ENCODE data around the gene MANF.
"Not testable (repeated sequence)": the region's sequence is repeated elsewhere in the genome, so short reads cannot be mapped to it uniquely, and the experiment has no call there.

MANF gene

DNA sequence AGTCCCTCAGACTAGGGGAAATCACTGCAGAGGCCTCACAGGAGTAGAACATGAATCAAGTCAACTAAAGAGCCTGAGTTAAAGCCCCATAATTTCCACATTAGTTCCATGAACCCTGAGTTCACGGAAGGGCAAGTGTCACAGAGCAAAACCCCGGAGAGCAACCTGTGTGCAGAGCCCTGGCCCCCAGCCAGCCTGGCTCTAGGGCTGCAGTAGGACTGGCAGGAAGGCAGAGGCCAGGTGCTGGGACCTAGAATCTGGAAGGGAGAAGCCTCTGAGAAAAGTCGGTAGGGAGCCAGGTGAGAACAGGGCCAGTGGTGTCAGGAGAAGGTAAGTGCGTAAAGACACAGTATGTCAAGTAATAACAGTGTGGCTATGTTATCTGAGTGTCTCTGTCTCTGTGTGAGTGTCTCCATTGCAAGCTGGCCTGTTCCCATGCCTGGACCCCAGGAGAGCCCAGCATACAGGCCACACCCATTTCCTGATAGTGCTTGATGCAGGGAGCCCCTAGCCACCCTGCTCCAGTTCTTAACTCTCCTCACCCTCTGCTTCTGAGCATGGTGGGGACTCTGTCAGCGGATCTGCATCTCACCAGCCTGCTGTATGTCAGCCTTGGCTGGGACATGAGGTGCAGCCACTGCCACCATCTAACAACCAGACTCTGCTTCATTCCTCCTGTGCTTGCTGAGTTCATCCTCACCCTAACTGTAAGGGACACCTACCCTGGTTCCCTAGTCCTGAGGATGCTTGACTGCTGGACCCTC lies 11.3 kb upstream of the MANF start:
- no peak for DNase-seq (ENCODE audit: low read depth in 2 of 2)

DNA sequence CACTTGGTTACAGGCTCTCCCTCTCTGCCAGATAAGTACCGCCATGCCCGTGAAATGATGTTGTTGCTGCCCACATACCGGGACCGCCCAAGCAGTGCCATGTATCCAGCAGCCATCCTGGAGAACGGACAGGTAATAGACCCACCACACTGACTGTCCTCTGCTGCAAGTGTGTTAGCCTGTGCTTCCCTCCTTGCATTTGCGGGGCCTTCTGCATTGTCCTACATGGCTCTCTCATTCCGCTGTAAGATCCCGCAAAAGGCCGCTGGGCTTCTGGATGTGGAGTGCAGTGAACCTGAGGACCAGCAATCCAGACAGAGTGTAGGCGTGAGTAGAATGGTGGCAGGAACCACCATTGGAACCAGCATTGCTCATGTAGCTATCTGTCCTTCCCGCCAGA lies 10.6 kb upstream of the MANF start:
- DNase-seq (ENCODE audit: low read depth in 2 of 2), result no peak

DNA sequence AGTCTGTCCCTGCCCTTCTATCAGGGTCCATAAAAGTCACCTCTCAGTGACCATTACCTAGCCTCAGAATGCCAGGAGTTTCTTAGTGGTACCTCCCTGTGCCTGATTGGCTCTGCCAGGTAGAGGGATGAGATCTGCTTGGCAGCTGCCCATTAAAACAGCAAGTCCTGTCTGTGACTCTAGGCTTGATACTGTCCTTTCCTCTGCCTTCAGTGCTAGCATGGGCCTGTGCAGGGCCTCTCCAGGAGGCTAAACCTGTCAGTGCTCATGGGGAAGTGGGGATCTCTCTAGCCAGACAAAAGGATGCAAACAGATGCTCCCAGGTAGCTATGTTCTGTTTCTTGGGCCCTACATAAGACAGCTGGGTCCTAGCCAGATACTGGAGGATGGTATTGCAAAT lies 10.0 kb upstream of the MANF start:
- DNase-seq (ENCODE audit: low read depth in 2 of 2), result no peak

DNA sequence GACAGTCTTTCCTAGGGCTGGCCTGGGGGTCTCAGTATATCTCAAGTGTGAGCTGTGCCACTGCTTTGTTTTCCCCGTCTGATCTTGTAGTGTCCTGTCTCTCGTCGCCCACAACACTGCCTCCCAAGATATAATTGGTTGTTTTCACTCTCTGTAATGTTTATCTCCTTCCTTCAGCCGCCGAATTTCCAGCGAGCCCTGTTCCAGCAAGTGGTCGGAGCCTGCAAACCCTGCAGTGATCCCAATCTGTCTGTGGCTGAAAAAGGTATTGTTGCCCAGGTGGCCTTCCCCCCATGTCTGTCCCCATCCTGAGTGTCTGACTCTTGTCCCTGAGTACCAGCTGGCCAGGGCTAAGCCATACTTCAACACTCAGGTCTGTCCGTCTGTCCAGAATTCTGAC lies 9.5 kb upstream of the MANF start:
- DNase-seq (ENCODE audit: low read depth in 2 of 2), result no peak

DNA sequence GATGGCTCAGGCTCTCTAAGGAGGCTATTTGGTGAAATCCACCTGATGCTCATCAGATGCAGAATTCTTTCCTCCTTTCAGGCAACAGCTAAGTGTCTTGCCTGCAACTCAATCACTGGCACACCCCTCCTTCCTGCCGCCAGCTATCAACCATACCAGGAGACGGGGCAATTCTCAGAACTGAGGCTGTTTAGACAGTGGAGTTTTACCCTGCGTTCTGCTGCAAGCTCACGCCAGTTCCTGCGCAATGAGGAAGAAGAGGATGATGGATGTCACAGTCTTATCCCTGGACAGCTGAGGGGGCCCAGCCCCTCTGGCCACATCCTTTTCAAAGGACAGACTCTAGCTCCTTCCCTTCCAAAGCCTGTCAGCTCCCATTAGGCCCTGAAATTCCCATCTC lies 7.0 kb upstream of the MANF start:
- DNase-seq (ENCODE audit: low read depth in 2 of 2), result no peak

DNA sequence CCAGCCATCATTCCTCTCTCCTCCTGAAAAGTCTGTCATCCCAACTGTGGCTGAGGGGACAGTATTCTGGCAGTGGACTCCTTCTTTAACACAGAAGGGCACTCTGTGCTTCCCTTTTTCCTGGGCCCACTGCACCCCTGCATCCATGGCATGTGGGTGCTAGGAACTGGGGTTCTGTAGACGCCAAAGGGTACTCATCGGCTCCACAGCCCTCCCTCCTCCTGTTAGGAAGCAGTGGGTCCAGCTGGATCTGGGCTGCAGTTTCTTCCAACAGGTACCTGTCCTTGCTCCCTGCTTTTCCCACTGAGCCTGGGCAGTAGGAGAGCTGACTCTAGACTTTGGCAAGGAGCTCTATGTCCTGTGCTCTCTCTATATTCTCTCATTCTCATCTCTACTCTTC lies 6.4 kb upstream of the MANF start:
- no peak for DNase-seq (ENCODE audit: low read depth in 2 of 2)

DNA sequence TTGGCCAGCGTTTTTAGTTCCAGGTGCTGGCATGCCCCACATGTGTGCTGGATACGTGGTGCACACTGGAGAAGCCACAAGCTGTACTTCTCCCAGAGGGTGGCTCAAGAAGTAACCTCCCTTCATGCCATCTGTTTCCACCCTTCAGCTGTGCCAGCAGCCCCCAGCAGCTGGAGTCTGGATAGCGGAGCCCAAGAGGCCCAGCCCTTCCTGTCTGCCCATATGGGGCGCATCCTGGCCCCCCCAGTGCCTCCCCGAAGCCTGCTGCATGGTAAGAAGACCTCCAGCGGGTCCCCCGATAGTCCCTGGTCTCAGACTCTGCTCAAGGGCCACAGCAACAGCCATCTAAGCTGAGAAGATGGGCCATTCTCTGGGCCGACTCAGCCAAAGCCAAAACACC lies 5.8 kb upstream of the MANF start:
- DNase-seq (ENCODE audit: low read depth in 2 of 2), result no peak

DNA sequence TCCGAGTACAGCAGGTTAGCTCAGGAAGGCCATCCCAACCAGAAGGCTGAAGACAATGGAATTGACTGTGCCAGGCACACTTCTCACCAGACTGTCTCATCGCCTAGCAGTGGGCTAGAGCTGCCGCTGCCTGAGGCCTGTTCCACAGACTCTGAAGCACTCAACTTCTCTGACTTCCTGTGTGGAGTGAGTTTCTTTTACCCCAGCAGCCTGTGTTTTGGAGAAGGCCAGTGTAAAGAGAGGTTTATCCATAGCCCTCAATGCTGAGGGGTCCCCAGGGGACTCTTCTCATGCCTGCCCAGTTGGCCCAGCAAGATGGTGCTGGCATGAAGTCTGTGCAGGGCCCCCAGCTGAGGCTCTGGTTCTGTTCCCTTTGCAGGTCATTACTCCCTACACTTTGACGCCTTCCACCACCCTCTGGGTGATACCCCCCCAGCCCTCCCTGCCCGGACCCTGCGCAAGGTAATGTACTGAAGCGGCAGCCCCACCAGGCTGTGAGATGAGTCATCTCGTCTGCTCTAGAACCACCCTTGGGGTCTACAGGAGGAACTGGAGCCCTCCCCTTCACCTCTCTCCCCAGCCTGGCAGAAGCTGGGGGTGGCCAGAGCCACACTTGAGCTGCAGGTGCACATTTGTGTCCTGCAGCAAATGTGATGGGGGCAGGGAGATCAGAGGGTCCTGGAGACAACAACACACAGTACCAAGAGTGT lies 5.2 kb upstream of the MANF start:
- no peak for DNase-seq (ENCODE audit: low read depth in 2 of 2)

DNA sequence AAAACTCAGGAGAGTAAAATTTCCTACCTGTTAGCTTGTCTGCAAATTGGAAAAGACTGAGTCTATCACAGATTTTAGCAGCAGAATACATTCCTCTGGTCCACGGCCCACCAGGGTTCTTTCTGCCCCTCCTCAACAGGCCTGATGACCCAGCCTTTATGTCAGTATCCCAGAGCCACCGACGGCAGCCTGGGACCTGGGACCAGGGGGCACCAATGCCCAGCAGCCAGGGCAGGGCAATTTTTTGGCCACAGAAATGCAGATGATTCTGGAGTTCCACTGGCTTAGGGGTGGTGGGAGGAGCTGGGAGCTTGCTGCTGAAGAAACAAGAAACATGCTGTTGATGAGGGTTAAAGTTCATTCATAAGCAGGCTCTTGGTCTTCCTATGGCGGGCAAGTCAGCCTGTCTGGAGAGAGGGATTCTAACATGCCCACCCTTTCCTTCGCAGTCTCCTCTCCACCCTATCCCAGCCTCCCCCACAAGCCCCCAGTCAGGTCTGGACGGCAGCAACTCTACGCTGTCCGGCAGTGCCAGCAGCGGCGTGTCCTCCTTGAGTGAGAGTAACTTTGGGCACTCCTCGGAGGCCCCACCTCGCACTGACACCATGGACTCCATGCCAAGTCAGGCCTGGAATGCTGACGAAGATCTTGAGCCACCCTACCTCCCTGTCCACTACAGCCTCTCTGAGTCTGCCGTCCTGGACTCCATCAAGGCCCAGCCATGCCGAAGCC lies 4.3 kb upstream of the MANF start:
- DNase-seq (ENCODE audit: low read depth in 2 of 2), result no peak

DNA sequence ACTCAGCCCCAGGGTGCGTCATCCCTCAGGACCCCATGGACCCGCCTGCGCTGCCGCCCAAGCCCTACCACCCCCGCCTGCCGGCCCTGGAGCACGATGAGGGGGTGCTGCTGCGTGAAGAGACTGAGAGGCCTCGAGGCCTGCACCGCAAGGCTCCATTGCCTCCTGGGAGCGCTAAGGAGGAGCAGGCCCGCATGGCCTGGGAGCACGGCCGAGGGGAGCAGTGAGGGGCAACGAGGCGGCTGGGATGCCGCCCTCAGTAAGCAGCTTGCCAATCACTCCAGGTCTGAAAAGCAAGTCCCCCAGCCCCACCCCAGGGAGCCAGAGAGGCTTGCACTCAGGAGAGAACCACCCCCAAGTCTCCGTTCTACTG lies 3.8 kb upstream of the MANF start:
- DNase-seq (ENCODE audit: low read depth in 2 of 2), result no peak

DNA sequence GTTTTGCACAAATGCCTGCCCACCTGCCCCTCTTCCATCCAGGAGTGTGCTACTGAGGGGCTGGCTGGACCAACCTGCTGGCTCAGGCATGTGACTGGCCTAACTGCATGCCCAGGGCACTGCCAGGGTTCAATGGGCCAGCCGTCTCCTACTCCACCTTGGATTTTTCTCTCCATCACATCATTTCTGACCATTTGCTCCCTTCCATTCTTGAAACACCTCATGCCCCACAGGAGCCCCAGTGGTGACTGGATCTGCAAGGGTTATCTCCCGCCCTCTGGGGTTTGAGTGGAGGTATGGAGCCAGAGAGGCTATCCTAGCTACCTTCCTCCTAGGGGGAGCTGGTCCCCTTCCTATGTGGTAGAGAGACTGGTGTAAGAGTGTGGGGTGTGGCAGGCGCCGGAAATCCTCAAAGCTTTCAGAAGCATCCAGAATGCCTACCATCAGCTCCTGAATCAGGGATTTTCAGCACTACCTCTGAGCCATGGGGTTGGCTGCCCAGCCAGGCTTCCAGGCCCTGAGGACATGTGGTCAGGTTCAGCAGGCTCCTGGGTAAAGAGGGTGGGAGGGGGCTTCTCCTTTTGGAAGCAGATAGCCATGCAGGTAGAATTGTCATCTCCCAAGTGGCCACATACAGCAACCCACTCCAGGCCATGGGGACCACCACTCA lies 2.9 kb upstream of the MANF start:
- no peak for DNase-seq (ENCODE audit: low read depth in 2 of 2)

DNA sequence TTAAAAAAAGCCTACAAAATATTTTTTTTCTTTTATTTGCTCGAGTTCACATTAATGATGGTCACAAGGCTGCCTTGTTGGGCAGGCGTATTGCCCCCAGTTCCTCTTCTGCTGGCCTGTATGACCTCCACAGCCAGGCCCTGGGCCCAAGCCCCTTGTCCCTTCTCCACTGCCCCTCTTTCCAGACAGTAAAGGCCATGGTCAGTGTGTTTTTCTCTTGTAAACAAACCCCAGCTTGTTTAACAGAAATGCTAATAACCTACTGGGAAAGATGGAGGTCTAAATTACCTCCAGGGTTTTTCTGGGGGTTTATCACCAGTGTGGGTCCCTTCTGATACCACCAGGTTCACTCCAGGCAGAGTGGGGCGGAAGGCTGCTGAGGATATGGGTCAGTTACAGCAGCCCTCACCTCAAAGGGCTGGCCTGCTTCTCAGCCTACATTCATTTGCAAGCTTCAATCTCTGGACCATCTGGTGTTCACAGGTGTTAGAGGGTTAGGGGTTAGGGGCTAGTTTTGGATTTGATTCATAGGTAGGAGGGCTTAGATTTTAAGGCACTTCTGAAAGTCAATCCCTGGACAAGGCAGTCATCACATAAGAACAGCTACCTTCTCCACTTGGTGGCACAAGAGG lies 2.0 kb upstream of the MANF start:
- DNase-seq (ENCODE audit: low read depth in 2 of 2), result no peak

DNA sequence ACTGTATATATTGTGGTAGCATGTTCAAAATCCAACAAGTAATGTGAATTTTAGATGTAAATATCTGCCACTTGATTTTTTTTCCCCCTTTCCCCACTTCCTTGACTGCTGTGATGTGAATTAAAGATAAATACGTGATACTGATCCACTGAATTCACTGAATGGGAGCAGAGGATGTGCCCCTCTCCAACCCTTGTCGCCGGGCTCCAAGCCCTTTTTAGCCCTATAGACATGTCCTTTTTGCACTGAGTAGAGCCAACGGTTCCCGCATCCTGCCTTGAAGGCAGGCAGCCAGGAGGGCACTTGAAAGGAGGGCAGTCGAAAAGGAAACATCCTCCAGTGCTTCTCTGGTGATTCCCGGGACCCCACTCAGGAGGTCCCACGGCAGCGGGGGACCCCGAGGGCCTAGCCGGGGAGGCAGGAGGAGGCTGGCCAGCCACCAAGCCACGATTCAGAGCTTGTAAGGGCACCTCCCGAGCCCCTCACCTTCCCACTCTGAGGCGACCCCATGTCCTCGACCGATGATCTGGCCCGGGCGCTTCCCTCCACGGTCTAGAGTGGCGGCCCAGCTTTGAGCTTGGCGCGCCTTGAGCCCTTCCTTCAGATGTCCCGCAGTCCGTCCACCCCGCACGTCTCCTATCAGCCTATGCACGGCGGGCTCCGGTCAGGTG lies 901 bp upstream of the MANF start:
- DNase-seq (ENCODE audit: low read depth in 2 of 2), result peak in 1 of 2 donors; percentile 37

DNA sequence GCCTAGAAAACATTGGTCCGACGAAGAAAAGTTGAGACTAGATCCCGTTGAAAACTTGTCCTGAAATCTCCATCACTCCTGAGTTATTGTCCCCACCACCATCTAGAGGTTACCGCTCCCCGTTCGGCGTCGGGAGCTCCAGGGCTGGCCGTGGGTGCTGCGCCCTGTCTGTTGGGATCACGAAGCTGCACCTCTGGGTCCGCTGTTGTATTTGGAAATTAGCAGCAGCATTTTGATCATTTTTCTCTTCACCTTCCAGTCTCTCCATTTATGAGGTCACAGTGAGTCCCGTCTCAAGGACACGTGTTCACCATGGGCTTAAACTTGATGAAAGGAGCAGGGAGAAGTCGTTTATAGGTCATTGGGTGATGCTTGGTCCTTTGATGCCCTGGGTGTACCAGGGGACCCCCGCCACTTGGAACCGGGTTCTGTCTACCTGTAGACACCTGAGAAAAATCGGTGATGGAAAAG lies 565 bp downstream of the MANF start:
- no peak for DNase-seq (ENCODE audit: low read depth in 2 of 2)

DNA sequence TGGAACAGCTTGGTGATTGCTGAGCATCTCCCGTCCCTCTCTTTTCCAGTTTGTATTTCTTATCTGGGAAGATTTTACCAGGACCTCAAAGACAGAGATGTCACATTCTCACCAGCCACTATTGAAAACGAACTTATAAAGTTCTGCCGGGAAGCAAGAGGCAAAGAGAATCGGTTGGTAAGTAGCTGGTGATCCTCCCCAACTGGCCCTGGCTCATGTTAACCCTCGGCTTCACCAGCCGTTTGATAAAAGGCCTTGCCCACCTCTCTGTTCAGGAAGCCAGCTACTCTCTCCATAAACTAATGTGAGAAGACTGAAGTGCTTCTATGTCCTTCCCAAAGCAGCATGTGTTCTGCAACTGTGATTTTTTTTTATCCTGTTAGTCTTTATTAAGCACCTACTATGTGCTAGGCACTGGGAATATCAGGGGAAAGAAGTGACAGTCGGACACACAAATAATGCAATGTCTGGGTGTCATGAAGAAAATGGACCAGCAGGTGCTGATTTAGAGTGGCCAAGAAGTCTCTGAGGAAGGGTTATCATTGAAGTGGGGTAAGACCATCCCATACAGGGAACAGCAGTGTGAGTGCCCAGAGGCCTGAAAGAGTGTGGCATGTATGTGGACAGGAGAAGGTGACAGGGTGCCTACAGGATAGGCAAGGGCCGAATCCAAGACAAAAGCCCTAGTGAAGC lies 1.2 kb downstream of the MANF start:
- no peak for DNase-seq (ENCODE audit: low read depth in 2 of 2)

DNA sequence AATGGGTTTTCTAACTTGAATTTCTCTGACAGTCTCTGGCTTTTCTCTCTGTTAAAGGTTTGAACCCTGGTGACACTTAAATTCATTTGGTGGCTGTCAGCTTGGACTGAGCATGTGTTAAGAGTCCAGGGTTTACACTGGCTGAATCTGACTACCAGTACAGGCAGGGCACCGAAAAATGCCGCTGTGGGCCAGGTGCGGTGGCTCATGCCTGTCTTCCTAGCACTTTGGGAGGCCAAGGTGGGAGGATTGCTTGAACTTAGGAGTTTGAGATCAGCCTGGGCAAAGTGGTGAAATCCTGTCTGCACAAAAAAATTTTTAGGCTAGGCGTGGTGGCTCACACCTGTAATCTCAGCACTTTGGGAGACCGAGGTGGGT lies 1.8 kb downstream of the MANF start:
- DNase-seq (ENCODE audit: low read depth in 2 of 2), result no peak

DNA sequence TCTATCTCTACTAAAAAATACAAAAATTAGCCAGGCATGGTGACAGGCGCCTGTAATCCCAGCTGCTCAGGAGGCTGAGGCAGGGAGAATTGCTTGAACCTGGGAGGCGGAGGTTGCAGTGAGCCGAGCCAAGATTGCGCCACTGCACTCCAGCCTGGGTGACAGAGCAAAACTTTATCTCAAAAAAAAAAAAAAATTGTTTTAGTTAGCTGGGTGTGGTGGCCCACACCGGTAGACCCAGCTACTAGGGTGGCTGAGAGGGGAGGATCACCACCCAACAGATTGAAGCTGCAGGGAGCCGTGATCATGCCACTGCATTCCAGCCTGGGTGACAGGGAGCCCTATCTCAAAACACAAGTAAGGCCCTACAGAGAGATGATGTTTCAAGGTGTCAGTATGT lies 2.2 kb downstream of the MANF start:
- DNase-seq (ENCODE audit: low read depth in 2 of 2), result not testable (repeated sequence)

DNA sequence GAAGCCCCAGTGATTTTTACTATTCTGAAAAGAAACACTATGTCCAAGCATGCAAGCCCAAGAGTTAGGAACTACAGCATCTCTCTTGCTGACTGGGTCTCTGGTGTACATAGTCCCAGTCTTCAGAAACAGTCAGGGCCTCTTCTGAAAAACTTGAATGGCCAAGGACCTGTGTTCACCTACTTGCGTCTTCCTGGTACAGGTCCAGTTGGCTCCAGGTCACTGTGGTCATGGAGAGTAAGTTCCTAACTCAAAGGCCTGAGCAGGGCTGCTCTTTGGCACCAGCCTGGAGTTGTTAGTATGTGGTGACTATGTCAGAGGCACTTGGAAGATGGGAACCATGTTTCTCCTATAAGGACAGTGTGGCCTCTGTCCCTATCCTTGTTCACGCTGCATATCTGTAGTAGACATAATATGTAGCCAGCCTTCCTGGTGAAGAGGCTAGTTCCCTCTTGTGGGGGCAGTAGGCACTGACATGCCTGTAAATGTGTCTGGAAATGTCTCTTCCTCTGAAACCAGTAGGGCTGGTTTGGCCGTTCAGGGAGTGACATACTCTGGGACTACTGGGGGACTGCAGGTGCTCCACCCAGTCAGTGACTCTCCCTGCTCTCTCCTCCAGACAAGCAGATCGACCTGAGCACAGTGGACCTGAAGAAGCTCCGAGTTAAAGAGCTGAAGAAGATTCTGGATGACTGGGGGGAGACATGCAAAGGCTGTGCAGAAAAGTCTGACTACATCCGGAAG lies 3.4 kb downstream of the MANF start:
- DNase-seq (ENCODE audit: low read depth in 2 of 2), result no peak

DNA sequence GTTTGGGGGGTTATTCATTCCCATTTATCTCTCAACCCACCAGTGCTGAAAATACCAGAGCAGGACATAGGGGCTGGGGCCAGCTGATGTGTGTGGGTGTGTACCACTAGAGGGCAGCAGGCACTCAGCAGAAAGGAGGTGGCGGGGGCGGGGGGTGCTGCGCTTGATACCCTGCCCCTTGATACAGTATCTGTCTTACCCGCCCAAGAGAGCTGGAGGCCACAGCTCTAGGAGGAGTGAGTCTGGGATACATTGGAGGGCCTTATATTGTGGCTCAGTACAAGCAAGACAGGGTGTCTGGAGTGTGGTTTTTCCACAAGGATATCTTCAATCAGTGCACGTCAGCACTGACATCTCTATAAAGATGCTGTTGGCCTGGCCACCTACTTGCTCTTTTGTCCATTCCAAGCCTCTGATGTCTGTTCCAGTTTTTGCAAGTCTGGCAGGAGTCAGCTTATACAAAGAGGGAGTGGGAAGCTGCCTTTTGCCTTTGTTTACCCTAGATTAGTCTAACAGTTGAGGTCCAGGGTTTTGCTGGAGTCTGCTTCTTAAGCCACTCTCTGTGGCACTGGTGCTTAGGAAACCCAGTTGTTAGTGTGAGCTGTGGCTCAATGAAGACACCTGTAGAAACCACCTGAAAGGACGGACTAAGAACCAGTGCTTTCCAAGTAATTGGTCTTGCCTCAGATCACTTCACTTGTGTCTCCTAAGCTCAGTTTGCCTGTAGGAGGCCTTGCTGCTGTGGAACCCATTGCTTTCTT lies 4.5 kb downstream of the MANF start:
- peak in 1 of 2 donors; percentile 40 for DNase-seq (ENCODE audit: low read depth in 2 of 2)

All from stimulated activated CD4-positive, alpha-beta T cell treated with anti-CD3 and anti-CD28 coated beads, Interleukin-1b, Interleukin-23, amount 100 ng/mL, for 4 hours (primary cell).